ENCODE measurements around the gene LAMB4.

LAMB4 gene

GRCh38 chr7:108104324-108104723 is 25.8 kb downstream of the LAMB4 start:
- no peak for DNase-seq

DNA sequence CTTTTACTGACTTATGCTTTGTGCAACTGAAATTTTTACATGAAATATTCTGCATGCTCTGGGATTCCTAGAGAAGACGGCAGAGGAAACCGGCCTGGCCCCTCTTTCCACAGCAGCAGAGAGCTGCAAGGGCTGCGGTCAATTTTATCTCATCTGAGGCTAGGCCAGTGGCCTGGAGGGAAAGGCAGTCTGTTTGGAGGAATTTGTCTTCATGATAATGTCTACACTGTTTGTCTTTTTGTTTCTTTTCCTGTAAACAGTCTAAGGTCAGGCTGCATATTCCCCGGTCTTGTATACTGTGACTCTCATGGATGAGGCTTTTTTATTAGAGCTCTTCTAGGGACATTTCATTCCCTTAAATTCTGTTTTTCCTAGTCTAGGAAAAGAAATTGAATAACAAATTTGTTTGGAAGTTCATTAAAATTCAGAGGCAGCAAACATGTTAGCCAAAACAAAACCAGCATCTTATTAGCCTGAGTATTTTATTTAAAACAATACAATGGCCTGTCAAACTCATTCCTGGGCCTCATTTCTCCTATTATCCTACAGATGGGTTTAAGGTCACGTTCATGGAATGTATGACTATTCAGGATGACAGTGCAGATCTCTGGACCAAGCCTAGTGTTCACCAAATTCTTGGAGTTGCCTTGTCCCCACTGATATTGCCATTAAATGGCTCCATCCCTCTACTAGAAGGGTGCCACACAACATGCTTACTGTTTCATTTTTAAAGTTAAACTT is 26.4 kb downstream of the LAMB4 start:
- DNase-seq, result no peak

- DNase-seq, result no peak
Observed at GRCh38 chr7:108102671-108103312, 27.4 kb downstream of the LAMB4 start.

- DNase-seq, result no peak
Observed at GRCh38 chr7:108101759-108102158, 28.4 kb downstream of the LAMB4 start.

GRCh38 chr7:108099713-108100112 is 30.4 kb downstream of the LAMB4 start:
- DNase-seq, result no peak

- DNase-seq, result no peak
Observed at GRCh38 chr7:108097703-108098102, 32.5 kb downstream of the LAMB4 start.

DNA sequence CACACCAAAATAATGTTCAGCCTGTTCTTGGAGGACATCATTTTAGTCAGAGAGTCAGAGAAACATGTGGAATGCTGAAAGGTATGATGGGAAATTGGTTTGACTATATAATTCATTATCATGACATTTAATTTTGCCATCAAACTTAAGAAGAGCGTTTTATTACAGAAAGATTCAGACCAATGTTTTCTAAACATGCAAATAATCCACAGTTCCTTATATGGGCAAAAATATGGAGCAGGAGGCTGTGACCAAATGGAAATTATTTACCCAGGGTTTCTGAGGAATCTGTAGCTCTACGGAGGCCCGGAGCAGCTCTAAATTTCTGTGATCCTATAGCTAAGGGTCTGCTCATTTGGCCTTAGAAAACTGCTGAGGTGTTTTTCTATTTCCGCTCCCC is 33.2 kb downstream of the LAMB4 start:
- no peak for DNase-seq

DNA sequence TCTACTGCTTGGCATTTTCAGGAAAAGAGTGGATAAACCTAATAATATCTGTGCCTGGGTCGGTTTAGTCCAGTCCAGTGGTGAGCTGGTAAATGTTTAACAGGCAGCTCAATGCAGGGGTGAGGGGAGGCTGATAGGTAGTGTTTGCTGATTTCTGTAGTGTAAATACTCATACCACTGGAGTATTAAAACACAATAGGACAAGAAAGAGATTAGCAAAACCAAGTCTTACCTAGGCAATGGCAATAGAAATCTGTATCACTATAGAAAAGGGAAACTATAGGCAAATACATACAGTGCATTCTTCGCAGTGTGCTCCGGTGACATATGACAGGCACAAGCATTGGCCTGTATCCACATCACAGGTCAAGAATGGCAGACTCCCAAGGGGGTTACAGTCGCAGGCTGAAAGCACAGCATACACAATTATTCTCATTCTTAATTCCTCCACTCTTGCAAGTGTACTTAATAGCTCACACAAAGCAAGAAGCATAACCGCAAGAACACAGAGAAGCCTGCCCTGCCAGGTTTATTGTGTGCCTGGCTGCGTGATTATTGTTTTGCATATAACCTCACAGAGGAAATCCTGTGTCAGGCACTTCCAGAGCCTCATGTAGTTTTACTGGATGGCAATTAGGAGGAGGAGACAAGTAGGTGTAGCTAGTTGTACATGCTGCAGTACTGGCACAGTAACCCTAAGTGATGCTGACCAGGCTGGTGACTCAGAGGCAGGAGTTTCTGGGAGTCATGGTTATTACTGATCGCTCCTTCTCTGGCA is 35.0 kb downstream of the LAMB4 start:
- DNase-seq, result peak in 1 of 56 donors; percentile 26

- DNase-seq, result no peak
Observed at GRCh38 chr7:108094346-108094745, 35.8 kb downstream of the LAMB4 start.

GRCh38 chr7:108093851-108094331 is 36.3 kb downstream of the LAMB4 start:
- no peak for DNase-seq

GRCh38 chr7:108093341-108093740 is 36.8 kb downstream of the LAMB4 start:
- DNase-seq, result no peak

GRCh38 chr7:108091461-108091831 is 38.7 kb downstream of the LAMB4 start:
- no peak for DNase-seq

DNA sequence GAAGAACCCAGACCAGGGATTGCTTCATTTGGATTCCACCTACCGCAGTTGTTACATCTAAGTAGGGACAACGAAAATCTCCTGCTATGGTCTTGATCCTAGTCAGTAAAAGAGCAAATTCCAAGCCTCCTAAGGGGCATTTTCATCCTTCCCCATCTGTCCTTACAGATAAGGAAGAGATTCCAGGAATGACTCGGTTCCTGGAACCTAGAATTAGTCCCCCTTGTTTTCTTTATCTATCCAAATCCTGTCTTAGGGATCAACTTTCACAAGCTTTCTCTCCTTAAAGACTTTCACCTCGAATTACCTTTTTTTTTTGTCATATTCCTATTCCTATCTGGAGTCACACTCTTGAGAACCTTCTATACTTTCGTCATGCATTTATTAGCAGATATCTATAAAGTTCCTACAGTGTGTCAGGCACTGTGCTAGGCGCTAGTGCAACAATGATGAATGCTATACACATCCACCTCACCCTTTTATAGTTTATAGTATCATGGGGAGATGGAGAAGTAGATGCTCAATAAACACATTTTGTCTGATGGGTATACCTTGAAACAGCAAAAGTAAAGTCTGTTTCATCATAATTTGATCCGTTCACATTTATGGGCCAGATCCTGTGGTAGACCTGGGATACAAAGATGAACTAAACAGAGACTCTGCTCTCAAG is 39.2 kb downstream of the LAMB4 start:
- no peak for DNase-seq

- DNase-seq, result no peak
Observed at GRCh38 chr7:108089381-108089780, 40.8 kb downstream of the LAMB4 start.

DNA sequence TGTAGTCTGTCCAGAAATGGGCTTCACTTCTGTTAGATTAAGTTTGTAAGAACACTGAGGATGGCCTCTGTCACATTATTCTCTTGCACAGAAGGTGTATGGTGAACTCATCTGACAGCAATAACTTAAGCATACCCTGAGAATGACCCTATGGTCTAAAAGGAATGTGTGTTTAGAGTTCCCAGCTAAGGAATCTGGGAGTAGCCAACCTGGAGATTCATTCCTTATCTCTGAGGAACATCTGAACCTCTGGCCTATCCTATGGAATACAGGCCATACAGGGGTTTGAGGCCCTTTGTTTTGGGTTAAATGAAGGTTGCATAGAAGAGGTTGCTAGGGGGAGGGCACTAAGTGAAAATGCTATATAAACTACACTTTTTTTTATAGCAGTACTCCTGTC is 41.4 kb downstream of the LAMB4 start:
- no peak for DNase-seq

GRCh38 chr7:108087778-108088177 is 42.4 kb downstream of the LAMB4 start:
- DNase-seq, result no peak

- DNase-seq, result no peak
Observed at GRCh38 chr7:108086962-108087361, 43.2 kb downstream of the LAMB4 start.

DNA sequence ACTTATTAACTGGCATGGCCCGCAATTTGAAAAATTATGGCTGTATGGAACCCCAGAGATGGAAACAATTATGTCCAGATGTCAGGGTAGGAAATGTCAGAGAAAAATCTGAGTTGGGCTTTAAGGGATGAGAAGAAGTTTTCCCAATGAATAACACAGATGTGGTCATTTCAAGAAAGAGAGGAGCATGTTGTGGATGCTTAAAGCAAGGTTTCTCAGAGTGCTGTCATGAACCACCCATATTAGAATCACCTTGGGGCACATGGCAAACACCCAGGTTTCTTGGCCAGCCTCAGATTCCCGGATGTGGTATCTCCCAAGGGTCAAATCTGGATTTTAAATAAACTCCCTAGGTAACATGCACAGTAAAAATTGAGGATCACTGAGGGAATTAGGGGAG is 43.6 kb downstream of the LAMB4 start:
- no peak for DNase-seq

DNA sequence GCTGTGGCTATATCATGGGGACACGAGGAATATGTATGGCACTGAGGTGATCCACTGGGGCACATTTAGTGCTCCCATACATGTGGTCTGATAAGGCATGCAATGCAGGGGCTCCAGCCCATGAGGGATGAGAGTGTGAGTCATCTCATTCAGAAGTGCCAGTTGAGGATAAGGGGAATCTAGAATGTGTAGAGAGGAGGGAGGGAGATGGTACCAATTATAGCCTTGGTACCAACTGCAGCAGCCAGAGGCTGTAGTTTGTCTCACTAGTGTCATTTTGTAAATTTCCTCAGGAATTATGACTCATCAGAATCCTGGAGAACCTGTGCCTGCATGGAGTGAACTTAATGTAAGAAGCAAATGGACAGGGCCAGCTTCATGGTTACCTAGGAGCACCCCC is 46.2 kb downstream of the LAMB4 start:
- DNase-seq, result no peak

DNA sequence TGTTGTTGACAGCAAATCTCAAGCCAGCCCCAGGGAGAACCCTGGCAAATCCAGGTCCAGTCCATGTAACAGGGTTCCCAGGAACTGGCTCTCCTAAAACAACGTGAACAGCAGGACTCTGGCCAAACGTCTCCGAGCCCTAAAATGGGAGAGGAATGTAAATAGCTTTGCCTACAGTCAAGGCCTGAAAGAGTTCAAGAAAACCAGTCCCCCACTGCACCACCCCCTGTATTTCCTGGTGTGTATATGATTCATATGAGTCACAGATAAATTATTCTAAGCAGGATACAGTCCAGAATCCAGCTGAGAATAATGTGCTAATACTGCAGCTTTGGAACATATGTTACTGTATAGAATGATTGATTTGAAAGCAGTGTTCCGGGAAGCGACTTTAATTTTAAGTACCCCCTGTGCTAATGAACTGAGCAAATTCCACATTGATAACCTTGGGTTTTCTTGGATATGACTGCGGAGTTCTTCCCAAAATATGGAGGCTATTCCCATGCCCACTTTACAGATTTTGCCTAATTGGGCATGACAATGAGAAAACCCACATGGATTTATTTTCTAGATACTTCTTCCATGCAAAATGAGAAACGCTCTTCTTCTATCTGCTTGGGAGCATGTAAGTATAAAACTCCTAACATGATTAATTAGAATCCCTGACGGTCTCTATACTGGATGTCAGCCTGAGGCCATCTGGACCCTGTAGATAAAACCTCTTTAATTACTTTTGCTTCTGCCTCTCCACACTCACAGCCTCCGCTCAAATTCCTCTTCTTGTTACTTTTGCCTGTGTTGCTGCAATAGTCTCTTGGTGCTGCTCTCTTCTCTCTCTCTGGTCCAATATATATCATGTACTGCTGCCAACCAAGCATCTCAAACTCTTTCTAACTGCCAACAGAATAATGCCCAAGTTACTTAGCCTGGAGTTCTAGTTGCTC is 50.2 kb downstream of the LAMB4 start:
- DNase-seq, result no peak

GRCh38 chr7:108079276-108079647 is 50.9 kb downstream of the LAMB4 start:
- DNase-seq, result no peak
